Endothelial cell of umbilical vein (primary cell): ENCODE measurements around the gene RRM2. TPM values are rescaled to one million over a fixed set of nuclear protein-coding genes. Genes with fewer than 3 reads are reported as not detected.

Source experiments
- BruUV-seq: library from RNA; stranded (reverse); fragments of 400-500 nt; replicated peaks from 2 replicates; lab custom pipeline; 2021; lab: Mats Ljungman, UMichigan
- CTCF ChIA-PET: fragments of 300-600, 350-600 bp; sonication (Branson Sonifier 250); formaldehyde crosslinking; loops from one replicate; lab custom pipeline; 2021; ENCODE audit warnings: antibody characterized with exemption, inconsistent platforms; lab: Charles Lee
- POLR2A ChIA-PET: fragments of 300-600, 350-600 bp; sonication (Branson Sonifier 250); formaldehyde crosslinking; loops from one replicate; lab custom pipeline; 2021; ENCODE audit warnings: antibody characterized with exemption, inconsistent platforms; lab: Charles Lee
- DNase-seq: peaks from one replicate; pipeline ENCODE4 v3.0.0-alpha.2; 2011; ENCODE audit warnings: low read depth, low spot score
- FAIRE-seq: peaks from 2 replicates; lab custom pipeline; 2011; peaks lifted over from hg19 to GRCh38; lab: Jason Lieb, UNC
- H2AFZ ChIP-seq: 2 replicates; pipeline ENCODE4 v1.6.0; 2012; ENCODE audit warnings: low read depth, low read length, control low read depth, inconsistent platforms
- H3K27ac ChIP-seq: 2 replicates; pipeline ENCODE4 v1.5.1; 2011; ENCODE audit warnings: low read depth, mild to moderate bottlenecking, control low read depth, low read length, moderate library complexity; ENCODE audit not compliant: insufficient read depth
- H3K27me3 ChIP-seq, 2 experiments: 2 replicates each; pipeline versions ENCODE4 v1.6.0 to v1.6.1; 2011; ENCODE audit warnings: low read length in 2 of 2, mixed read lengths in 1 of 2; ENCODE audit not compliant: control insufficient read depth in 2 of 2, insufficient read depth in 2 of 2
- H3K36me3 ChIP-seq, 2 experiments: 2 replicates in 1 of 2; 3 replicates in 1 of 2; pipeline ENCODE4 v1.5.1; 2011; ENCODE audit warnings: low read length in 2 of 2, mild to moderate bottlenecking in 1 of 2, moderate library complexity in 1 of 2; ENCODE audit not compliant: control insufficient read depth in 2 of 2, insufficient read depth in 2 of 2; ENCODE audit errors: extremely low read depth in 1 of 2
- H3K4me1 ChIP-seq: 3 replicates; pipeline ENCODE4 v1.5.1; 2011; ENCODE audit warnings: mild to moderate bottlenecking, low read length; ENCODE audit not compliant: control insufficient read depth, insufficient read depth; ENCODE audit errors: extremely low read depth
- H3K4me2 ChIP-seq: 2 replicates; pipeline ENCODE4 v1.6.1; 2011; ENCODE audit warnings: low read length, control low read depth, mixed read lengths; ENCODE audit not compliant: insufficient read depth
- H3K4me3 ChIP-seq, 3 experiments: fragments of 200-600 bp in 1 of 3; sonication (generic), shearing (Covaris generic) in 1 of 3; replicated peaks in 1 of 3; 2 replicates each; pipeline ENCODE4 v1.5.1; 2011 to 2016; ENCODE audit warnings: control low read depth in 3 of 3, low read length in 3 of 3, mild to moderate bottlenecking in 2 of 3, inconsistent platforms in 1 of 3, low read depth in 1 of 3, moderate library complexity in 1 of 3; ENCODE audit not compliant: insufficient read depth in 1 of 3
- H3K79me2 ChIP-seq: 2 replicates; pipeline ENCODE4 v1.6.0; 2012; ENCODE audit warnings: low read length, inconsistent platforms; ENCODE audit not compliant: control insufficient read depth, insufficient read depth
- H3K9ac ChIP-seq: replicated peaks from 2 replicates; pipeline ENCODE3; 2011; ENCODE audit warnings: low read length, control low read depth; ENCODE audit not compliant: insufficient read depth; ENCODE audit errors: extremely low read depth
- H3K9me1 ChIP-seq: replicated peaks from 3 replicates; pipeline ENCODE4 v1.6.0; 2011; ENCODE audit warnings: mild to moderate bottlenecking, low read length; ENCODE audit not compliant: control insufficient read depth, insufficient read depth; ENCODE audit errors: extremely low read depth
- H3K9me3 ChIP-seq: replicated peaks from 2 replicates; pipeline ENCODE4 v1.5.1; 2012; ENCODE audit warnings: low read length, inconsistent platforms; ENCODE audit not compliant: control insufficient read depth, insufficient read depth
- H4K20me1 ChIP-seq: replicated peaks from 2 replicates; pipeline ENCODE3; 2011; ENCODE audit warnings: mild to moderate bottlenecking, low read length; ENCODE audit not compliant: control insufficient read depth, insufficient read depth; ENCODE audit errors: extremely low read depth
- CTCF ChIP-seq, 2 donors: IDR thresholded peaks; 1 replicate in 1 of 2; 2 replicates in 1 of 2; pipeline ENCODE4 v1.5.1; 2011; ENCODE audit warnings: low read length in 2 of 2, mild to moderate bottlenecking in 2 of 2, moderate library complexity in 2 of 2, control low read depth in 1 of 2, inconsistent platforms in 1 of 2, low read depth in 1 of 2; ENCODE audit not compliant: insufficient read depth in 1 of 2; ENCODE audit errors: extremely low read depth in 1 of 2
- EZH2 ChIP-seq: IDR thresholded peaks from 2 replicates; pipeline ENCODE4 v1.6.1; 2012; ENCODE audit warnings: borderline replicate concordance, low read depth, mild to moderate bottlenecking, moderate library complexity, low read length, inconsistent platforms; ENCODE audit not compliant: severe bottlenecking
- FOS ChIP-seq: IDR thresholded peaks from 2 replicates; pipeline ENCODE4 v1.6.1; 2011; ENCODE audit warnings: mild to moderate bottlenecking, low read length, moderate library complexity, borderline replicate concordance; ENCODE audit not compliant: insufficient read depth
- GATA2 ChIP-seq: IDR thresholded peaks from 2 replicates; pipeline ENCODE4 v1.7.0; 2011; ENCODE audit warnings: low read depth, mild to moderate bottlenecking, moderate library complexity, mixed read lengths, low read length; ENCODE audit not compliant: insufficient read length, insufficient read depth
- JUN ChIP-seq: IDR thresholded peaks from 2 replicates; pipeline ENCODE4 v1.6.1; 2011; ENCODE audit warnings: borderline replicate concordance, low read depth; ENCODE audit not compliant: insufficient read length, insufficient read depth
- MAX ChIP-seq: IDR thresholded peaks from 2 replicates; pipeline ENCODE4 v1.6.1; 2011; ENCODE audit not compliant: insufficient read depth, insufficient read length
- MYC ChIP-seq: IDR thresholded peaks from one replicate; pipeline ENCODE4 v1.6.1; 2011; ENCODE audit warnings: mild to moderate bottlenecking, low read depth, low read length
- POLR2A ChIP-seq: IDR thresholded peaks from 2 replicates; pipeline ENCODE4 v1.6.1; 2012; ENCODE audit warnings: low read depth, mild to moderate bottlenecking, control low read depth, low read length
- POLR2AphosphoS5 ChIP-seq: IDR thresholded peaks from 2 replicates; pipeline ENCODE4 v1.6.1; 2012; ENCODE audit warnings: low read depth, mild to moderate bottlenecking, control low read depth, low read length, moderate library complexity; ENCODE audit not compliant: insufficient read depth
- dilution Hi-C: fragments of 300-500 bp; cut with MboI; formaldehyde crosslinking; loops from one replicate; pipeline ENCODE4 v1.15.0; 2019; ENCODE audit warnings: low sequenced_read_pairs; ENCODE audit not compliant: extremely low pct_ligation_motif_present
- intact Hi-C: fragments of 100-400 bp; cut with micrococcal nuclease; formaldehyde crosslinking; loops from one replicate; pipeline ENCODE4 v1.10.0; 2022
- polyA plus RNA-seq, 4 experiments: library from polyadenylated mRNA; depleted of rRNA in 3 of 4; stranded (reverse) in 3 of 4; unstranded in 1 of 4; fragments of >200 nt; gene quantifications; 2 replicates each; pipeline versions ENCODE4 v1.2.1 to v1.2.3, GENCODE V29; 2011 to 2012; ENCODE audit warnings: missing spikeins in 1 of 4
- total RNA-seq: library from RNA; stranded (reverse); gene quantifications from 2 replicates; pipeline ENCODE4 v1.2.3, GENCODE V29; 2021

RRM2 gene
- total and polyA plus RNA-seq, 2 donors (not counting 3 experiments of a cell fraction or from before 2014, with no cell fraction given): 40.9 to 246 TPM

- dilution Hi-C loops: no loop called here
These were observed 36.1 kb downstream of the RRM2 start for GRCh38 chr2:10158681-10159080.

More at GRCh38 chr2:10158681-10159080, 36.1 kb downstream of the RRM2 start:
- ChIA-PET CTCF (interaction anchor here (8.3 kb wide), 1 partner anchor 33 kb away, joined by 57 read pairs; no protein-coding TSS in a partner anchor), POLR2A (no interaction called here)
- Histone ChIP-seq H2AFZ (no peak overlapping the region), H4K20me1 (no peaks in the 10 kb centered on the region), H3K36me3 (no peaks in the 10 kb centered on the region), H3K9me3 (no peaks in the 10 kb centered on the region), H3K4me2 (no peak overlapping the region), H3K4me3 (no peak overlapping the region), H3K4me1 (peaks cover 46% of the 10 kb centered on the region), H3K27me3 (no peaks in the 10 kb centered on the region), H3K79me2 (no peaks in the 10 kb centered on the region), H3K27ac (peak overlapping the region; percentile 36), H3K9ac (no peak overlapping the region), H3K9me1 (no peaks in the 10 kb centered on the region)
- no TSS peak for BruUV-seq
- FAIRE-seq (no peak), DNase-seq (no peak)
- no peak for TF ChIP-seq CTCF (IDR thresholded peaks at IDR 0.05; ENCODE audit: extremely low read depth in 1 of 2, insufficient read depth in 1 of 2, low read depth in 1 of 2, low read length in 2 of 2)
- no peak for TF ChIP-seq POLR2A
- TF ChIP-seq POLR2AphosphoS5: no peak
- no peak for TF ChIP-seq MYC
- no peak for TF ChIP-seq EZH2
- no peak for TF ChIP-seq GATA2
- TF ChIP-seq FOS: no peak
- no peak for TF ChIP-seq MAX
- TF ChIP-seq JUN: no peak
- intact Hi-C loops: no loop called here
